GOT3 (cell line): ENCODE measurements around the gene ATP11A.
"Not testable (repeated sequence)": the region's sequence is repeated elsewhere in the genome, so short reads cannot be mapped to it uniquely, and the experiment has no call there.

Experiments used
- DNase-seq: peaks from one replicate; lab custom pipeline; 2025; ENCODE audit warnings: mixed read lengths; lab: John Stamatoyannopoulos, UW

The ATP11A gene

DNA sequence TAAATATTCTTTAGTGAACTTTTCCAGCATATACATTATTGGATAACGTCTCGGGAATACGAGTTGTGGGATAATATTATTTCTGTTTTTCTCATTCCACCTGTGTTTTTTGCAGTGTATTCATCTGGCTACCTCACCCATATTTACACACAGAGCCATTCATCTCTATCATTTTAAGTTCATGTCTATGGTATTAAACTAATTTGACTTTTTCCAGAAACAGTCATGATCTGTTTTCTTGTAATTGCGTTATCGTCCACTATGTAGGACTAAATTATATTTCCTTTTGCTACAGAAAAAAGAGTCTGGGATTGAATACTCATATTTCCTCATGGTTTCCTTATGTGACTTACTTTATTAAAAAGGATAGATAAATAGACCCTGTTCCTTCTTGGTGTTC lies 2.7 kb downstream of the ATP11A start:
- DNase-seq: no peak

DNA sequence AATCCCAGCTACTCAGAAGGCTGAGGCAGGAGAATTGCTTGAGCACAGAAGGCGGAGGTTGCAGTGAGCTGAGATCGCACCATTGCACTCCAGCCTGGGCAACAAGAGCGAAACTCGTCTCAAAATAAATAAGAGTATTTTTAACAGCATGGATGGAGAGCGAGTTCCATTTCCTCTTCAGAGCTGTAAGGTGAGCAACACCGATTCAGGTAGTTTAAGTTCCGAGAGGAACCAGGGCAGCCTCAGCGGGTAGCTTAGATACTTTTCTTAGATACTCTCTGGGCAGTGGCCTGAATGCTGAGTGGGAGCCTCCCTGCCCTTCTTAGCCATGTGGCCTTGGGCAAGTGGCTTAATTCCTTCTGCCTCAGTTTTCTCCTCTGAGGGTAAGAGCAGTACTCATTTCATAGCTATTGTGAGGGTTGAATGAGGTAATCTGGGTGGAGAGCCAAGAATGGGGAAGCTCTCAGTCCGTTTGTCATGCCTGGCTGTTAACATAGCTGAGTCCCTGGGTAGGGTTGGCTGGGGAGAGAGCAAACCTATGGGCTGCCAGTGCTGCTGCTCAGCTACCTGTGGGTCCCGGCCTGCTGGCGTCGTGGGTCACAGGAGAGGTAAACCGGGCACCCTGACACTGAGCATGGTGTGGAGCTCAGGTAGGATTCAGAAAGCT lies 4.1 kb downstream of the ATP11A start:
- no peak for DNase-seq

DNA sequence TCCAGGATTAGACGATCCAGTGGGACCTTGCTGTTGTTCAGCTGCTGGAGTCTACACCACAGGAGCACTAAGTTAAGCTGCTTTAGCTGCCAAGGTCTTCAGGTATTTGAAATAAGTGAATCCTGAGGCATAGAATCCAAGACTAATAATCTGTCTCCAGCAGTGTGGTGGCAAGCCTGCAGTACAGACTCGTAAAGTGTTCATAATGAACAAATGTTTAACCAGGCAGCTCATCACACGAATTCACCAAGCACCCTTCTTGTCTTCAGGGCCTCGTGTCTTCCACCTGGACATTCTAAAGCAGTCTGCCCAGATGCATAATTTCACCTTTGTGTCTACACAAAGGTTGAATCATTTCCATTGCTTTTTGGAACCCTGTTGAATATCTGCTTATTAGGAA lies 5.3 kb downstream of the ATP11A start:
- DNase-seq: no peak

DNA sequence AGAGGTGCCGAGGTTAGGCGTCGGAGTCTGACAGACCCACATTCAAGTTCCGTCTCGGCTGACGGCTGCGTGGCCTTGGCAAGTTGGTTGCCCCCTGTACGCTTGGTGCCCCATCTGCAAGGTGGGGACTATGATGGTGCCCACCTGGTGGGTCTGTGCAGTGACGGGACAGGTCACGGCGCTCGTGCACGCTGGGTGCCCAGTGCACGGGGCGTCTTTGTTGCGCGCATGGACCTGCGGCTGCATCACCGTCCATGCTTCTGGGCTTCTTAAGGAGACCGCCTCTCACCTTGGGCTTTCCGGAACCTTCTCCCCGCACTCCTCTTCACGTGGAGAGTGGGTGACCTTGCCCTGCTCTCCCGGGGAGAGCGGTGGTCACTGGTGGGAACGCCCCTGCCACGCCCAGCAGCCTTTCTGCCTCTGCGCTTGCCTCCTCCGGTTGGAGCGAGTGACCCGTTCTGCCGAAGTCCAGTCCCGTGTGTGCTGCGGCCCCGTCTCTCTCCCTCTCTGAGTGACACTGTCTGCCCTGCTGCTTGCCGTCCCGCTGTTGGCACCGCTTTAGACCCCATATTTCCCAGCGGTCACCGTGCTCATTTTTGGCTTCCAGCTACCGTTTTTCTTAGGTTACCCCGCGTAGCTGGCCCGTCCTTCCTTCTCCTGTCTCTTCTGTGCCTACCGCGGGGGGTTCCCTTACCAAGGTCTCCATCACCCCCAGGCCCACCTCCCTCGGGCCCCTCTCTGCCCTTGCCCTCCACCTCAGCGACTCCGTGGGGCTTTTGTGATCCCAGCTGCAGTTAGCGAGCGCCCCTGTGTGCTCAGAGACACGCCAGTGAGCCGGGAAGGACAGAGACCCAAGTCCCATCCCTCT lies 6.4 kb downstream of the ATP11A start:
- no peak for DNase-seq

DNA sequence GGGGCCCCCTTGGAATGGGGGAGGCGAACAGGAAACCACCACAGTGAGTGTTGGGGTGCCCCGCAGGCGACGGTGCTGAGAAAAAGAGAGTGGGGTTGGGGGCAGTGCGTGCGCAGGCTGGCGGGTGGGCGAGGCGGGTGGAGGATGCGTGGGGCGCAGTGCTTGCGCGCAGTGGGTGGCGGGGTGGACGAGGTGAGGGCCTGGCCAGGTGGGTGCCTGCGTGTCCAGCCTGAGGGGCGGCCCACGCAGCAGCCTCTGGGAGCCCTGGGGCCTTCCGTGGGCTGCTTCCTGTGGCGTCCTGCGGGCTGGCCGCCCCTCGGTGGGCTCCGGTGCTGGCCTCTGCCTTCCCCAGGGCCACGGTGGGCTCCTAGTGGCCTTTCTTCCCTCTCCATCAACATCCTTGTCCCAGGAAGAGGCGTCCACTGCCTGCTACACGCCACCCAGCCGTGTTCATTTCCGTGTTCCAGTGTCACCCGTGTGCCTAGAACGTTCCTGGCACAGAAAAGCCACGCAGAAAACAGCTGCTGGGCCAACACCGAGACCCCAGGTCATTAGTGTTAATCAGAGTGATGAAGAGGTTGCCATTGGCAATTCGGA lies 7.1 kb downstream of the ATP11A start:
- DNase-seq: no peak

DNA sequence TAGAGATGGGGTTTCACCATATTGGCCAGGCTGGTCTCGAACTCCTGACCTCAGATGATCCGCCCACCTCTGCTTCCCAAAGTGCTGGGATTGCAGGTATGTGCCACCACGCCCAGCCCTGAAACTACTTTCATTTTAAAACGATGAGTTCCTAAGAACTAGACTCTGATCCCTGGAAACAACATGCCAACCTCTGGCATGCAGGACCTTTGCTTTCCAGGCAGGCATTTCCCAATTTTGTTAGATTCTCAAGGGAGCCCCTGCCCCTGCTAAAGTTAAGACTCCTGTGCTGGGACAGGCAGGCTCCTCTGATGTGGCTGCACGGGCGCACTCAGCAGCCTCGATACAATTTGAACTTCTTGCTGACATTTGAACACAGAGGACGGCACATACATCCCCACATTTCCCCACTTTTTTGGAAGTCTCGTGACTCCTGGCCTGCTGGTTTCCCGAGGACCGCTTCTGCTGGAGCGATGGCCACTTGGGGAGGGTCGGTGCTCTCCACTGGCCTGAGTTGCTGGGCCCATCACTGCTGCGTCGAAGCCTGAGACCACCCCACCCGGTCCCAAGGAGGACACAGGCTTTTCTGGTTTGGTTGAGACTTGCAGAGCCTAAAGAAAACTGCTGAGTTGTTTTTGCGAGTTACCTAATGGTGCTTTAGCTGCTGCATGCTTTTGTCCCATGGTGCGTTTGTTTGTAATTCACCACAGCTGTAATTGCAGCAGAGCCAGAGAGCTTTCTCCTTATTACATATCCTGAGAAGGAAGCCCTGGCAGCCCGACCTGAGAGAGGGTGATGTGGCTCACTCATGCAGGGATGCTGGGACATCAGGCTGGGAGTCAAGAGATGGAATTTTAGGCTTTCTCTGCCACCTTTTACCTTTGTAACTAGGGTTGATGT lies 8.2 kb downstream of the ATP11A start:
- no peak for DNase-seq

DNA sequence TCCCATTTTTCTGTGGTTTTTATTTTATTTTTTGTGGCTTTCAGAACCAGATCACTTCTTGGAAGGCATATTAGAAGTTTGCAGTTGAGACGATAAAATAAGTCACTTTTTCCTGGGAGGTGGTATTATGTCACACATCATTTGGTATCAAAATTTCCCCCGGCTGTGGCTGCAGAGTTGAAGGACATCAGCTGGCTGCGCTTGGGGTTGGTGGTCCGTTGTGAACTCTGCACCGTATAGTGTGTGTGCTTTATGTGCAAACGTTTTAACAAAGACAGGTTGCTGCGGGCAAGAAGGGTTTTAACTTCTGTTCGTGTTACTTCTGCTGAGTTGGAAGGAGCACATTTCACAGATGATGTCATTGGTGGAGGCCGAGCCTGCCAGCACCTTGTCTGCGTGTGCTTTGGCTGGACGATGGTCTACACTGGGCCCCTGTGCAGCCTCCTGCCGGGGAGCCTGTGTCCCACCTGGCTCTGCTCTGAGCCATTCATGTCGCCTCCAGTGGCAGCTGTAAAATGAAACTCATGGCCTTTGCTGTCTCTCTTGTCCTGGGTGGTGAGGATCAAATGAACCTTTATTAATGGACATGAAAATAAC lies 9.6 kb downstream of the ATP11A start:
- no peak for DNase-seq

DNA sequence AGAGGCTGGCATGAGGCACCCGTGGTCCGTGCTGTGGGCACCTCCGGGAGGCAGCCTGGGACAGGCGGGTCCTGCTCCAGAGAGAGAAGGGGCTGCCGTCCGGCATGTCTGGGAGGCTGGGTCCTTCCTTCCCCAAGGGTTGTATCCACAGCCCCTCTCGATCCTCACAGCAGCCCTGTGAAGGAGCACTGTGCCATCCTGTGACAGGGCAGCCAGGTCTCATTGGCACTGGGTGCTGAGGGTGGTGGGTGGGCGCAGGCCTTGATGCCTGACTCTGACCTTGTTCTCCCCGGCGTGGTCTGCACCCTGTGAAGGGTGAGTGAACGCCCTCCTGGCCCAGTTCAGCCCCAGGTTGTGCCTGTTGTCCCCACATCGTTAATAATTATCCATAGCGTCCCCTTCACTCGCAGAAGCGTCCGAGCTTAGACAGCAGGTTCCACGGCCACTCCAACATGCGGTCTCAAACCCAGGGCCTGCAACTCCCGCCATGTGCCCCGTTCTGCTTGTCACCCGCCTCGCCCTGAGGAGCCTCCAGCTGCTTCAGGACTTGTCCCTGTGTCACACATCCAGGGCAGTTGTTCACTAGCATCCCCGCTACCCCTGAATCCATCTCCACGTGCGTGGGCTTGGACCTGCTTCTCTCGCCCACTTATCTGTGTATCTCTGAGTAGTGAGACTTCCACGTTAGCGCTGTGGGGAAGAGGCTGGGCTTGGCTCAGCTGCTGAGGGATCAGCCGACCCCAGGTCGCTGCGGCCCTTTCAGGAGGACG lies 10.6 kb downstream of the ATP11A start:
- DNase-seq: no peak

DNA sequence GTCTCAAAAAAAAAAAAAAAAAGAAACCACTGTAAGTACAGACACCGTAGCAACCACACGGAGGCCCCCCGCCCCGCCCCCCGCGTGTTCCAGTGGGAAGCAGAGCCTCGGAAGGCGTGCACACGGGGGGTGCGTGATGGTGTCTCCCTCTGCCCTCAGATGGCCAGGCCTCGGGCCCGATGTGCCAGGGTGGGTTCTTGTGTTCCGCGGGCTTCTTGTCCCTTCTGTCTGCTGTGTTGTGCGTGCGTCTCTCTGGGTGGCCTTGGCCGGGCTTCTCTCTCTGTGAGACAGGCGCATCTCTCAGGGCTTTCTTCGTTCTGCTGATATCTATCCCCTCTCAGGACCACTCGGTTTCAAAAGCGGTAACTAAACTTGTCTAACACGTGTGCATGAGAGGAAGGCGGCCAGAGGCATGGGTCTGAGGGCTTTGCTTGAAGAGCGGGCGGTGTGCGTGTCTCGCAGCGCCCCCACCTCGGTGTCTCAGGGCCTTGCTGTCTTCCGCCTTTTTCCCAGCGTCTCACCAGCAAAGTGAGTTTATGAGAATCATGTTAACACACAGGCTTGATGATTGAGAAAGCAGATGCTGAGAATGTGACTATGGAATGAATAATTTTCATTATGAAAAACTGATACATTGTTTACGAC lies 12.6 kb downstream of the ATP11A start:
- DNase-seq: no peak

DNA sequence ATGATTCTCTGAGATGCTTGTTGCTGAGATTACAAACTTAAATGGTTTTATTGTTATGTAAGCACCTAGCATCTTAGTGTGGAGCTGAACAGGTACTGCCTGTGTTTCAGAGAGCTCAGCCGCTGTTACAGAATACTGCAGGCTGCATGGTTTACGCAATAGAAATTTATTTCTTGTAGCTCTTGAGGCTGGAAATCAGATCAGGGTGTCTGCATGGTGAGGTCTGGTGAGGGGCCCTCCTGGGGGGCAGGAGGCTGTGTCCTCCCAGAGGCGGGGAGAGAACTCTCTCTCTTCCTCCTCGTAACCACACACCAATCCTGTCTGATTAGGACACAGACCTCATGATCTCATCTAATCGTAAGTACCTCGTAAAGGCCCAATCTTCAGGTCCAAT lies 13.1 kb downstream of the ATP11A start:
- no peak for DNase-seq

DNA sequence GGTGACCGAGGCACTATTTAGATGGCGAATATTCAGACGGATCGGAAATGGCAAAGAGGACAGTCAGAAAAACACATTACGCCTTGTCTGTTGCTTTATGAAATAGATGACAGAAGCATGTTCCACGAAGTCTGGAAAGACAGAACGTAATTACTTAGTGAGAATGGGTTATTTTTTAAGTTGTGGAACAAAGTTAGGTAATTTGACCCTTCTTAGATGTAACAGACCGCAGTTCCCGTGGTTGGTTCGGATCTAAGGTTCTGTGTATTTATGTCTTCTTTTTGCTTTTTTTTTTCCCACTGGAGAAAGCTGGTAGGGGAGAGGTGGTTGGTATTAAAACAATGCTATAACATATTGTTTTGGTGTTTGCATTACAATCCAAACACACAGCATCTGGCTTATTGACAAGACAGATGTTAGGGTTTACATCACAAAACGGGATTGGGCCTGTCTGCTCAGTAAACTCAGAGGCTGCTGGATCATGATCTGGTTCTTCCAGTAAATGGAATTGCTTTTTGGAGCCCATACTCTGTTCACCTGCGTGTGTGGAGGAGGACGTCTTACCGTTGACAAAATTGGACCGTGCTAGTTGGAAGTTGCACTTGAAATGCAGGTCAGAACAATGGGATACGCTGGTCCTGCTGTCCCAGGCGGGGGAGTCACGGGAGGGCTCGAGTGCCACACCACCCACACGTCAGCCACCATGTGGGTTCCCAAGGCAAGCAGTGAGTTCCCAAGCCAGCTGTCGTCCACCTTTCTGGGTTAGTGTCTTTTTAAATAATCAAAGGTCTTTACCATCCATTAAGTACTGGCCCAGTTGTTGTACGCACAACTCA lies 13.8 kb downstream of the ATP11A start:
- DNase-seq: no peak

DNA sequence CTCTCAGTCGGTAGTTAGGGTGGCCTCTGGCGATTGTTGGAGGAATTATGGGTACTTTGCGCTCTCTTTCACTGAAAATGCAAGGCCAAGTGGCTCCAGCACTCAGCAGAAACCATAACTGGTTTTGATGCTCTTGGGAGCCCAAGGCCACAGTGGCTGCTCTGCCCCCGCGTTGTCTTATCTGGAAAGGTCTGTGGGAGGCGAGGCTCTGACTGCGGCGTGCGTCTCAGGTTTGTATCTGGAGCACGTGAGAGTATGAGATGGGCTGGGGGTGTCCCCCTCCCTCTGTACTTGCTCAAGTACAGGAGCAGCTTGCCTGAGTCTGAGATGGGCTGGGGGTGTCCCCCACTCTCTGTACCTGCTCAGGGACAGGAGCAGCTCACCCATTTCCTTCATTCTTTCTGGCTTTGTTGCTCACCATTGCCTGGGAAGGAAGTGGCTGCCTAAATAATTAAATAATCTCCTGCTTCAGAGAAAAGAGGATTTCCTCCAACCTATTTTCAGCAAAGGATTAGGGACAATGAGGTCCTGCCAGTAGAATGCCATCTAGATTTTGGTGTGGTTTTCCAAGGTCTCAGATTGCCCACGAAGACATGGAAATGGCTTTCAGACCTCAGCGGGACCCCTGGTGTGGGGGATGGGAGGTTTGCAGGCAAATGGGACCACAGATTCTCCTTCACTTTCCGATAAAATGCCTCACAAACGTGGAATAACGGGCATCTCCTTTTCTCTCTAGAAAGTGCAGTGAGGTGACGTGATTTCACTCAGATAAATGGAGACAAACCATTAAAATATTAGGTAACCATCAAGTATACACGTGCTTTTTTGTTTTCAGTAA lies 14.7 kb downstream of the ATP11A start:
- no peak for DNase-seq

DNA sequence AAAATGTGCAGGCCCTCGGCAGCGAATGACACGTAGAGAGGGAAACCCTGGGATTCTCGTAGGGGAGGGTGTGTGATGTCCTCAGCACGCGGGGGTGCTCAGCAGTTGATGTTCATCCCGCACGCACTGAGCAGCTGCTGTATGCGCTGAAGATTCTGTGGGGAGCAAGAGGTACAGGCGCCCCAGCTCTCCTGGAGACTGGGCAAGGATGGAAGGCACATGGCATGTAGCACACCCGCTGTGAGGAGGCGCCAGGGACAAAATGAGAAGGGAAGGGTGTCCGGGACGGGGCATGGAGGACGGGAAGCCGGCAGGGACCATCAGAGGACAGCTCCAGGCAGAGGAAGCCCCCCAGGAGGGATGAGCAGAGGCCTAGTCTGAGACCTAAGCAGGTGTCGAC lies 15.4 kb downstream of the ATP11A start:
- DNase-seq: no peak

DNA sequence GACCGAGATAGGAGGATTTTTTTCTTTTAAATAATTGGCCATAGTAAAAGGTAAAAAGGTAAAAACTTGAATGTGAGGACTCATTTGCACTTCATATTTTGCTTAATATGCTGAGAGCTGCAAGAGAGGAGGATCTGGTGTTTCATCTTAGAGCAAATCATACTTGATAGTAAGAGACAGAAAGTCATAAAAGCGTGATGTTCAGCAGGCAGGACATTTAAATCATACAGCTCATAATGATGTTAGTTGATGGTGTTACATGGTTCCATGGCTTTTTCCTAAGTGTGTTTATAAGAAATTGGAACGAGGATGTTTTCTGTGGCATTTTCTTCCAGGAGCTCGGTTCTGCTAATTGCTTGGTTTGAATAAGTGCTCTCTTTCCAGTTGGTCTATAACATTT lies 16.3 kb downstream of the ATP11A start:
- DNase-seq: no peak

DNA sequence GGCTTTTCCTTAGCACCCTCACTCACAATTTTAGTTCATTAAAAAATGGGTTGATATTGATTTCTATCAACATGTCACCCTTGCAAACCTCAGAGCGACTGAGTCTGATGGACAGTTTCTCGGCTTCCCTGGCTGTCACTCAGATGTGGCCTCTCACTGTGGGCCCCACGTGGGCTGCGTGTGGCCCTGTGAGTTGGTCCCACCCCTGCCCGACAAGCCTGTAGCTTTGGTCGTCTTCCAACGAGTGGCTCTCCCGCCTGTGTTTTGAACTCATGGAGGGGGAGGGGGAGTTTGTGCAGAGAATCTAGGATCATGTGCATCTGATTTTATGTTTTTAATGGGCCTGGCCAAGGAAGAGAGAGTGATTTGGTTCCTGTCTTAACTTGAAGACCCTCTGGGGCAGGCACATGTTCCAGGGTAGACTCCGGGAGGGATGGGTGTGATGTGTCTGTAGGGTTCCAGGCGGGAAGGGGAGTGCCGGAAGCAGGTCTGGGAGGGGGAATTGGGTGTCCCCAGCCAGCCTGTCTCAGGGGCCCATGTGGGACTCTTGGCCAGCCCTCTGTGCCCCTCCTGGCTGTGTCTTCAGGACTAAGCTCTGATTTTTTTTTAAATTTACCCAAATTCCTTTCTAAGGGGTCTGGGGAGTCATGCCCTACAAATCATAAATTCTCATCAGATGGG lies 18.9 kb downstream of the ATP11A start:
- no peak for DNase-seq

DNA sequence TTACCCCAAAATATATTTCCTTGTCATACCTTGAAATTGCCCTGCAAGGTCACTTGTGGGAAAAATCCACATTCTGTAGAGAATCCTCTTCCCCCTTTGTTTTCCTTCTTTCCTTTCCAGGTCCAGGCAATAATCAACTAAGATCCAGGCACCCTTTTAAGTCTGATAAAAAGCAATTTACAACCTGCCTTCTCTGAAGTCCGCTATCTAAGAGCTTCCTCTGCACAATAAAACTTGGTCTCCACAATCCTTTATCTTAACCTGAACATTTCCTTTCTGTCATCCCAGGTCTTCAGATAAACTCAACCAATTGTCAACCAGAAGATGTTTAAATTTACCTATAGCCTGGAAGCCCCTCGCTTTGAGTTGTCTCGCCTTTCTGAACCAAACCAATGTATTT lies 19.5 kb downstream of the ATP11A start:
- not testable (repeated sequence) for DNase-seq

DNA sequence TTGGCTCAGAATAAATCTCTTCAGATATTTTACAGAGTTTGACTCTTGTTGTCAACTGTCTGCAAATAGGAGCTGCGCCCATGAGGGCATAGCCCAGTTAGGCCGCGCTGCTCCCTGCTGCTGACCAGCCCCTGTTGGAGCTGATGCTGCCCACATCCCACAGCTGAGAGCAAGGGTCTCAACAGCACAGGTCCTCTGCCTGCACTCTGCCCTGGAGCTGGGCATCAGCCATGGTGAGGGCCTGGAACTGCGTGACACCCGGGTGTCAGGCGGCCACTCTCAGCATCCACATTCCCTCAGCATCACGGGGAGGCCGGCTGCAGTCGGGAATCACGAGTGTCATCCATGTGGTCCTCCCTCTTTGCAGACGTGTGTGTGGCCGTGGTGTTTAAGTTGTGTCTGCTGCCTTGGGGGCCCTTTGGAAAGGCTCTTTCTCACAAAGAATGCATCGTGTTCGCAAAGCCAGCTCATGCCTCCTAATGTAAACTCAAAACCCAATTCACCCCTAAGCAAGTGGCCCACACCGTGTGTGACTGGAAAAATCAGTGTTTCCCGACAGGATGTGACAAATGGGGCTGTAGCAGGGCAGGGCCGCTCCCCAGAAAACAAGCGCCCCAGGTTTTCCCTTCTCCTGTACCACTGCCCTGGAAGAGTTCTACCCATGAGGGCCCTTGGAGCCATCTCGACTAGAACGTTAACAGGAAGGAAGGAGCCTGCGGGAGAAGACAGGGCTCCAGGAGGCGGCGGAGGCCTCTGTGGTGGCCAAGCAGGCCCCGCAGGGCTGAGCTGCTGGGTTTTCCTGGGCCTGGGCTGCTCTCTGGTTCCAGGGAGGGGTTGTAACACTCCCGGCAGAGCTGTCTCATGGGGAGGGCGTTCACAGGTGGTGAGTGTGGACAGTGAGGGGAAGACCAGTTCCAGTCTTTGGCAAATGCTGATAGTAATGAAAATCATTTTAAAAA lies 20.3 kb downstream of the ATP11A start:
- no peak for DNase-seq
